Measurements from ENCODE around the gene SDE2.
"Not testable (repeated sequence)": the region's sequence is repeated elsewhere in the genome, so short reads cannot be mapped to it uniquely, and the experiment has no call there.

The SDE2 gene

GRCh38 chr1:225941942-225942222, 57.3 kb downstream of the SDE2 start:
- no peak for DNase-seq (ENCODE audit: low read depth)

DNA sequence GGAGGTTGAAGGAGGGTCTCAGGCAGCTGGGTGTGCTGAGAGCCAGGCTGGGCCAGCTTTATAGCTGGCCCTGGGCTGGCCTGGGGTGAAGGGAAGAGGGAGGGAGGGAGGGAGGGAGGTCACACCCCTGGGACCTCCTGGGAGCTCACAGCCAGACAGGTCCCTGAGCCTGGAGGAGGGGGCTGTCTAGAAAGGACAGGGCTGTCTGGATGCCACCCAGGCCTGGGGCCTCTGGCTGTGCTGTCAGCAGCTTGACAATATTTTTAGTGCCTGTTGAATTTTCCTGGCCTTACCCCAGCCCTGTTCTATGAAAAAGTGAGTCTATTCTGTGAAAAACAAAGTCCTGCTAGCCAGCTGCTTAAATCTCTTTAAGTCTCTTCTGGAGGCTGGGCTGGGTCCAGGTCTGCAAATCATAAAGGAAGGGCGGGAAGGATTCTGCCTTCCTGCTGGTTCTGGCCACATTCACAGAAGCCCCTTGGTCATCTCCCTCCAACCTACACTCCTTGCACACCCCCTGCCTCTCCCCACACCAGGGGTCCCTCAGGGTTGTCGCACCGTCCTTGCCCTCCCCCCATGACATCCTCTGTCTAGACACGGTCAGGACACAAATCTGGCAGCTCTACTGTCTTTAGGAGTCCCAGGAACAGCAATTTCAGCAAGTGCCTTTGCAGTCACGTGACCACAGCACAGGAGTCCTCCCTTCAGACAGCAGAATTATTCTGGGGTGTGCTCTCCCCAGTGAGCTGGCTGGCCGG, 57.8 kb downstream of the SDE2 start, which contains the start of gene LEFTY2:
LEFTY2 (minus strand) TSS at position 34 of the 755 bp plus-strand sequence. CDS start 80 bp downstream, outside the sequence.
- no peak for DNase-seq (ENCODE audit: low read depth)

DNA sequence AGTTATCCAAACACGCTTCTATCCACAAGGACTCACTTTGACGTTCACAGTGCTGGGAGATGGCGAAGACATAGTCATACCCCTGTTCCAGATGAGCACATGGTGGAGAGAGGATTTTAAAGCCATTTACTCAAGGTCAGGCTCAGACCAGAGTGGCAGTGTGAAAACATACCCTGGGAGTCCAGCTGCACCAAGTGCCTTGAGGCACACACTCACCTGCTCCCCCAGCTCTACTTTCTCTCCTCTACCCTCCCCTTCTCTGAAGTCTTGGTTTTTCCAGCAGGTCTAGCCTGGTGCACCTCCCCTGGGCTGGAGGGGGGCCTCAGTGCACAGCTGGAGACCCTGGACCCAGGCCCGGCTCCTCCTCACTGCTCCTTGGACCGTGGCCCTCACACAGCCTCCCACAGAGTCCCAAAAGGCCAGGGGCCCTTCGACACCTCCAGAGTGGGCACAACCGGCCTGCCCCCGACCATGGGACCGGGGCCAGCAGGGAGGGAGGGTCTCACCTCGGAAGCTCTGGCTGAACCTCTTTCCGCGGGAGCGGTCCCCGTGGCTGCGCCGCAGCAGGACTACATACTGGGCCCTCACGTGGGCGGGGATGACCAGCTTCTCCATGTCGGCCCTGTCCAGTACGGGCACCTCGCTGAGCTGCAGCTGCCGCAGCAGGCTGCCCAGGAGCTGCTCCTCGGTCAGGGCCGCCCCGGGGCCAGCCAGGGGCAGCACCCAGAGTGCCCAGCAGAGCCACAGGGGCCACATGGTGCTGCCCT, 58.6 kb downstream of the SDE2 start:
- DNase-seq (ENCODE audit: low read depth) = no peak

DNA sequence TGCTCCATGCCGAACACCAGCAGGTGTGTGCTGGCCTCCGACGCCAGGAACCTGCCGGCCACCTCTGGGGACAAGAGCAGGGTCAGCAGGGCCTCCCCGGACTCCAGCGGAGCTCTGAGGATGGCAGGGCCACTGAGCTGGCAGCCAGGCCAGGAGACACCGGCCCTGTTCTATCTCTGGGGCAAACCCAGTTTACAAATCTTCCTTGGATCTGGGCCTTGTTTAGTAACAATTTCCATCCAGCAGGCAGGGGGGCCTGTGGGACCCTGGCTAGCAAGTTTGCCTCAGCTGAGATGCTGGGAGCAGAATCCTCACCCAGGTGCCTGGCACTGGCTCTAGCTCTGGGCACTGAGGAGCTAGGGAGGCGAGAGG, 59.2 kb downstream of the SDE2 start:
- not testable (repeated sequence) for DNase-seq (ENCODE audit: low read depth)

DNA sequence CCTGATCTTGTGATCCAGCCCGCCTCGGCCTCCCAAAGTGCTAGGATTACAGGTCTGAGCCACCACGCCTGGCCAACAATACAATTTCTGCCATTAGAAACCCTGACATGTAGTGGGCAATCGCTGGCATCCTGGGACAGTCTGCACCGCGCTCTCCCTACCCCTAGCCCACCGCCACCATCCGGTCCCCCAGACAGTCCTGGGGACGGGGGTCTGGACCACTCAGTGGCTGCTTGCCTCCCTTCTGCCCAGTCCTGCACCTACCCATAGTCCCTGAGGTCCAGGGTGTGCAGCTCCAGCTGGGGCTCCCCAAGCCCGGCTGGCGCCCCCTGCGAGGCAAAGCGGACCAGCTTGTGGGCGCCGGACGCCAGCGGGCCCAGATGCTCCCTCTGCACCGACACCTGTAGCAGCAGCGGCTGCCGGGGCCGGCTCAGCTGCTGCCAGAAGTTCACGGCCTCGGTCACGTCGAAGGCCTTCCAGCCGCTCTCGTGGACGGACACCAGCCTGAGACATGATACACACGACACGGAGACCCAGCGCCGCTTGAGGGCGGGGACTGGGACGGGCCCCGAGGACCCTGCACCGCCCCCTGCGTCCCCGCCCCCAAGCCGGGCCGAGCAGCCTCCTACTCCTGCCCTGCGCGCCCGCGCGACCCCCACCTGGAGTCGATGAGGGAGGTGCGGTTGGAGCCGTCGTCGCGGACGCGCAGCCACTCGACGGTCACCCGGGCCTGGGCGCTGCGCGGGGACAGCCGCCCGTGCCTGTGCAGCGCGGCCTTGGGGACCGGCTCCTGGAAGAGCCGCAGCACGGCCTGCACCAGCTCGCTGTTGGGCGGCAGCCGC, 59.8 kb downstream of the SDE2 start:
- not testable (repeated sequence) for DNase-seq (ENCODE audit: low read depth)

- DNase-seq (ENCODE audit: low read depth) = no peak
These were observed 61.8 kb downstream of the SDE2 start for GRCh38 chr1:225937048-225937968.

- DNase-seq (ENCODE audit: low read depth) = no peak
These were observed 62.6 kb downstream of the SDE2 start for GRCh38 chr1:225936523-225936922.

- not testable (repeated sequence) for DNase-seq (ENCODE audit: low read depth)
These were observed 63.1 kb downstream of the SDE2 start for GRCh38 chr1:225936086-225936485.

GRCh38 chr1:225934711-225935110, 64.4 kb downstream of the SDE2 start:
- peak; percentile 54 for DNase-seq (ENCODE audit: low read depth)

DNA sequence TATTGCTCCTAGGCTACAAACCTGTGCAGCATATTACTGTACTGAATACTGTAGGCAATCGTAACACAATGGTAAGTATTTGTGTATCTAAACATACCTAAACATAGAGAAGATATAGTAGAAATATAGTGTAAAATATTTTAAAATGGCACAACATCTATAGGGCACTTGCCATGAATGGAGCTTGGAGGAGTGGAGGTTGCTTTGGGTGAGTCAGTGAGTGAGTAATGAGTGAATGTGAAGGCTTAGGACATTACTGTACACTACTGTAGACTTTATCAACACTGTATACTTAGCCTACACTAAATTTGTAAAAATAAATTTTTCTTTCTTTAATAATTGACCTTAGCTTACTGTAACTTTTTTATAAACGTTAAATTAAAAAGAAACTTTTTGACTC, 66.1 kb downstream of the SDE2 start:
- DNase-seq (ENCODE audit: low read depth) = peak; percentile 87

All from ELR (cell line).